Gastrocnemius medialis (tissue), 4 donors: ENCODE data around the gene GABRG3. TPM values are rescaled to one million over a fixed set of nuclear protein-coding genes. Genes with fewer than 3 reads are reported as not detected.

Source experiments
- ATAC-seq, 2 donors: fragments of 150-250 bp; one replicate each; pipeline ENCODE4 v1.9.1; 2016
- DNase-seq, 2 donors: peaks; one replicate each; pipeline ENCODE4 v3.0.0-alpha.2; 2019
- H3K27ac ChIP-seq, 4 donors: fragments of 200-600 bp; sonication (generic); 1 replicate in 1 of 4; 2 replicates in 3 of 4; pipeline ENCODE4 v1.5.1; 2016 to 2018; ENCODE audit warnings: mild to moderate bottlenecking in 2 of 4, moderate library complexity in 1 of 4
- H3K27me3 ChIP-seq, 3 donors: fragments of 200-600 bp; sonication (generic) in 2 of 3; 1 replicate in 1 of 3; 2 replicates in 2 of 3; pipeline versions ENCODE4 v1.5.1 to v1.6.0; 2016 to 2019; ENCODE audit warnings: mild to moderate bottlenecking in 1 of 3, moderate library complexity in 1 of 3
- H3K36me3 ChIP-seq, 2 donors: fragments of 200-600 bp; sonication (generic) in 1 of 2; one replicate each; pipeline ENCODE4 v1.5.1; 2017 to 2018
- H3K4me1 ChIP-seq, 2 donors: fragments of 200-600 bp; sonication (generic) in 1 of 2; one replicate each; pipeline ENCODE4 v1.5.1; 2016 to 2017; ENCODE audit warnings: mild to moderate bottlenecking in 2 of 2
- H3K4me3 ChIP-seq, 4 donors: fragments of 200-600 bp; sonication (generic) in 3 of 4; 1 replicate in 1 of 4; 2 replicates in 3 of 4; pipeline ENCODE4 v1.5.1; 2016 to 2019; ENCODE audit warnings: mild to moderate bottlenecking in 2 of 4
- H3K9me3 ChIP-seq, 3 donors: fragments of 200-600 bp; sonication (generic) in 2 of 3; 1 replicate in 1 of 3; 2 replicates in 2 of 3; pipeline ENCODE4 v1.5.1; 2016 to 2019
- POLR2A ChIP-seq, 2 donors: fragments of 450-650 bp; IDR thresholded peaks; one replicate each; pipeline ENCODE4 v1.6.1; 2017; ENCODE audit warnings: antibody characterized with exemption in 2 of 2, mild to moderate bottlenecking in 2 of 2, moderate library complexity in 2 of 2
- in situ Hi-C, 4 donors: fragments of 200-750 bp; cut with MboI; loops; one replicate each; pipeline versions ENCODE4 v1.15.0 to v1.8.0; 2017; ENCODE audit warnings: low sequenced_read_pairs in 4 of 4
- intact Hi-C: fragments of 100-400 bp; cut with DNase I; formaldehyde crosslinking; loops from one replicate; pipeline ENCODE4 v1.15.1; 2023; ENCODE audit warnings: low total_unique reads
- total RNA-seq, 4 donors: library from RNA; depleted of rRNA; stranded (reverse); fragments of >200 nt; gene quantifications; one replicate each; pipeline versions ENCODE4 v1.1.0 to v1.2.3, GENCODE V29; 2016
- TF ChIP-seq, protein P1 (sequence below), 5 experiments: fragments of 450-650 bp in 3 of 5; fragments of 200-600 bp in 2 of 5; sonication (generic) in 2 of 5; IDR thresholded peaks in 4 of 5; conservative IDR thresholded peaks in 1 of 5; 1 replicate in 4 of 5; 2 replicates in 1 of 5; pipeline ENCODE4 v1.5.1; 2016 to 2019; ENCODE audit warnings: antibody characterized with exemption in 5 of 5, mild to moderate bottlenecking in 3 of 5, moderate library complexity in 3 of 5

The GABRG3 gene
- total RNA-seq, 4 donors from 2014 or later, result not detected

- no peaks in the 10 kb centered on the region for H3K9me3 ChIP-seq
- intact Hi-C loops, result no loop called here
- H3K27me3 ChIP-seq, result no peaks in the 10 kb centered on the region
- ATAC-seq (no peak), DNase-seq (no peak)
- no peak overlapping the region for H3K27ac ChIP-seq
- no peaks in the 10 kb centered on the region for H3K4me1 ChIP-seq
- no peaks in the 10 kb centered on the region for H3K36me3 ChIP-seq
- no peak overlapping the region for H3K4me3 ChIP-seq
- no peak for TF ChIP-seq POLR2A (IDR thresholded peaks at IDR 0.05)
- TF ChIP-seq, protein P1, sequence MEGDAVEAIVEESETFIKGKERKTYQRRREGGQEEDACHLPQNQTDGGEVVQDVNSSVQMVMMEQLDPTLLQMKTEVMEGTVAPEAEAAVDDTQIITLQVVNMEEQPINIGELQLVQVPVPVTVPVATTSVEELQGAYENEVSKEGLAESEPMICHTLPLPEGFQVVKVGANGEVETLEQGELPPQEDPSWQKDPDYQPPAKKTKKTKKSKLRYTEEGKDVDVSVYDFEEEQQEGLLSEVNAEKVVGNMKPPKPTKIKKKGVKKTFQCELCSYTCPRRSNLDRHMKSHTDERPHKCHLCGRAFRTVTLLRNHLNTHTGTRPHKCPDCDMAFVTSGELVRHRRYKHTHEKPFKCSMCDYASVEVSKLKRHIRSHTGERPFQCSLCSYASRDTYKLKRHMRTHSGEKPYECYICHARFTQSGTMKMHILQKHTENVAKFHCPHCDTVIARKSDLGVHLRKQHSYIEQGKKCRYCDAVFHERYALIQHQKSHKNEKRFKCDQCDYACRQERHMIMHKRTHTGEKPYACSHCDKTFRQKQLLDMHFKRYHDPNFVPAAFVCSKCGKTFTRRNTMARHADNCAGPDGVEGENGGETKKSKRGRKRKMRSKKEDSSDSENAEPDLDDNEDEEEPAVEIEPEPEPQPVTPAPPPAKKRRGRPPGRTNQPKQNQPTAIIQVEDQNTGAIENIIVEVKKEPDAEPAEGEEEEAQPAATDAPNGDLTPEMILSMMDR (IDR thresholded peaks at IDR 0.05 in 4 of 5, conservative IDR thresholded peaks at IDR 0.05 in 1 of 5), result no peak
- in situ Hi-C loops, result no loop called here
Observed at GRCh38 chr15:27327467-27328025, 356.6 kb downstream of the GABRG3 start.

GRCh38 chr15:27328186-27328585, 357.2 kb downstream of the GABRG3 start:
- H3K27me3 ChIP-seq, result no peaks in the 10 kb centered on the region
- no peaks in the 10 kb centered on the region for H3K9me3 ChIP-seq
- no peak for TF ChIP-seq POLR2A (IDR thresholded peaks at IDR 0.05)
- TF ChIP-seq, protein P1 (IDR thresholded peaks at IDR 0.05 in 4 of 5, conservative IDR thresholded peaks at IDR 0.05 in 1 of 5), result no peak
- no peak for DNase-seq
- in situ Hi-C loops, result no loop called here
- no peak for ATAC-seq
- no peaks in the 10 kb centered on the region for H3K36me3 ChIP-seq
- H3K4me3 ChIP-seq, result no peak overlapping the region
- H3K27ac ChIP-seq, result no peak overlapping the region
- intact Hi-C loops, result no loop called here
- H3K4me1 ChIP-seq, result no peaks in the 10 kb centered on the region

DNA sequence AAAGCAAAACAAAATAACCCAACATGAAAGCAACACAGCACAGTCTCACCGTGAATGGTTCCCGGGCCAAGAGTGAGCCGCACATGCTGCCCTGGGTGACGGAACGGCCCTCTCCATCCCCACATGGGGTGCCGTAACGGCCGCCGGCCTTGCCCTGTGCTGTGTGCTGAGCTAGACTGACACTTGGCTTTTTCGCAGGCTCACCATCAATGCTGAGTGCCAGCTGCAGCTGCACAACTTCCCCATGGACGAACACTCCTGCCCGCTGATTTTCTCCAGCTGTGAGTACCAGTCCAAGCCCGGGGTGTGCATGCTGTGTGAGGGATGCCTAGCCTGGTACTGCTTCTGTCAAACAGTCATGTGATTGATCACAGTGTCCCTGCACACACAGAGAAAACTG, 357.6 kb downstream of the GABRG3 start:
- intact Hi-C loops, result no loop called here
- TF ChIP-seq, protein P1 (IDR thresholded peaks at IDR 0.05 in 4 of 5, conservative IDR thresholded peaks at IDR 0.05 in 1 of 5), result no peak
- no peak for TF ChIP-seq POLR2A (IDR thresholded peaks at IDR 0.05)
- no peaks in the 10 kb centered on the region for H3K9me3 ChIP-seq

GRCh38 chr15:27330326-27330725, 359.3 kb downstream of the GABRG3 start:
- no peak for TF ChIP-seq POLR2A (IDR thresholded peaks at IDR 0.05)
- TF ChIP-seq, protein P1 (IDR thresholded peaks at IDR 0.05 in 4 of 5, conservative IDR thresholded peaks at IDR 0.05 in 1 of 5), result no peak
- intact Hi-C loops, result no loop called here
- DNase-seq (no peak), ATAC-seq (no peak)
- no peak overlapping the region for H3K4me3 ChIP-seq
- no peaks in the 10 kb centered on the region for H3K4me1 ChIP-seq
- no peak overlapping the region for H3K27ac ChIP-seq
- H3K27me3 ChIP-seq, result no peaks in the 10 kb centered on the region
- in situ Hi-C loops, result no loop called here
- no peaks in the 10 kb centered on the region for H3K36me3 ChIP-seq
- no peaks in the 10 kb centered on the region for H3K9me3 ChIP-seq

More for the DNA sequence above, 357.6 kb downstream of the GABRG3 start:
- H3K4me3 ChIP-seq, result no peak overlapping the region
- ATAC-seq, result no peak
- no peak for DNase-seq
- in situ Hi-C loops, result no loop called here
- H3K27me3 ChIP-seq, result no peaks in the 10 kb centered on the region
- H3K36me3 ChIP-seq, result no peaks in the 10 kb centered on the region
- no peaks in the 10 kb centered on the region for H3K4me1 ChIP-seq
- H3K27ac ChIP-seq, result no peak overlapping the region

- no peak overlapping the region for H3K4me3 ChIP-seq
Observed at GRCh38 chr15:27336676-27337075, 365.7 kb downstream of the GABRG3 start.

More at GRCh38 chr15:27336676-27337075, 365.7 kb downstream of the GABRG3 start:
- intact Hi-C loops (no loop called here), in situ Hi-C loops (no loop called here)
- H3K27ac ChIP-seq, result no peak overlapping the region
- no peaks in the 10 kb centered on the region for H3K27me3 ChIP-seq
- DNase-seq, result no peak
- no peaks in the 10 kb centered on the region for H3K36me3 ChIP-seq
- TF ChIP-seq, protein P1 (IDR thresholded peaks at IDR 0.05 in 4 of 5, conservative IDR thresholded peaks at IDR 0.05 in 1 of 5), result no peak
- no peak for TF ChIP-seq POLR2A (IDR thresholded peaks at IDR 0.05)
- no peaks in the 10 kb centered on the region for H3K9me3 ChIP-seq
- ATAC-seq, result no peak
- H3K4me1 ChIP-seq, result no peaks in the 10 kb centered on the region
